GM19468 (cell line): ENCODE results near the gene NLRP13.

Experiments
- ATAC-seq: cut with Tn5 transposase; IDR thresholded peaks from one replicate; pipeline ENCODE4 v1.9.1; 2021; ENCODE audit warnings: mild to moderate bottlenecking, moderate library complexity, moderate number of reproducible peaks; ENCODE audit not compliant: unreplicated experiment; ENCODE audit errors: extremely low read depth

The NLRP13 gene

GRCh38 chr19:55902080-55902751 lies 29.9 kb downstream of the NLRP13 start:
- ATAC-seq, result no peak

GRCh38 chr19:55901369-55902079 lies 30.6 kb downstream of the NLRP13 start:
- no peak for ATAC-seq

- no peak for ATAC-seq
These were observed 33.2 kb downstream of the NLRP13 start for GRCh38 chr19:55898911-55899310.

GRCh38 chr19:55882626-55883025 lies 49.5 kb downstream of the NLRP13 start:
- ATAC-seq, result no peak

GRCh38 chr19:55877211-55877610 lies 54.9 kb downstream of the NLRP13 start:
- ATAC-seq, result no peak

- ATAC-seq, result no peak
These were observed 61.4 kb downstream of the NLRP13 start for GRCh38 chr19:55870736-55871135.

GRCh38 chr19:55867101-55867500 lies 65.0 kb downstream of the NLRP13 start:
- ATAC-seq, result no peak

- ATAC-seq, result no peak
These were observed 65.6 kb downstream of the NLRP13 start for GRCh38 chr19:55866521-55866920.

- no peak for ATAC-seq
These were observed 73.2 kb downstream of the NLRP13 start for GRCh38 chr19:55858969-55859368.

- ATAC-seq, result no peak
These were observed 73.7 kb downstream of the NLRP13 start for GRCh38 chr19:55858401-55858800.

- no peak for ATAC-seq
These were observed 74.2 kb downstream of the NLRP13 start for GRCh38 chr19:55857974-55858373.

GRCh38 chr19:55857149-55857548 lies 75.0 kb downstream of the NLRP13 start:
- ATAC-seq, result no peak

- ATAC-seq, result no peak
These were observed 77.0 kb downstream of the NLRP13 start for GRCh38 chr19:55855160-55855559.
